HepG2 (cell line): ENCODE measurements around the gene VPS26A. TPM values are rescaled to one million over a fixed set of nuclear protein-coding genes. Genes with fewer than 3 reads are reported as not detected.

Experiments used
- ATAC-seq: fragments of 200-7000 bp; cut with Tn5 transposase; 3 replicates; pipeline ENCODE4 v1.9.1; 2020; ENCODE audit warnings: mild to moderate bottlenecking, moderate library complexity
- BruUV-seq: library from RNA; stranded (reverse); fragments of 400-500 nt; replicated peaks from 2 replicates; lab custom pipeline; 2021; lab: Mats Ljungman, UMichigan
- CTCF ChIA-PET: fragments of 300-600 bp; formaldehyde crosslinking; extraction: SDS; loops from one replicate; lab custom pipeline; 2021; ENCODE audit warnings: low total read pairs, inconsistent platforms, low intra/inter-chr PET ratio; lab: Yijun Ruan, JAX
- POLR2A ChIA-PET: fragments of 350-600 bp; sonication (Branson Sonifier 250); formaldehyde crosslinking; loops from one replicate; lab custom pipeline; 2020; ENCODE audit warnings: antibody characterized with exemption, inconsistent platforms; lab: Yijun Ruan, JAX
- DNase-seq: peaks from one replicate; pipeline ENCODE4 v3.0.0-alpha.2; 2015; ENCODE audit warnings: low spot score
- FAIRE-seq: peaks from 3 replicates; lab custom pipeline; 2011; peaks lifted over from hg19 to GRCh38; lab: Jason Lieb, UNC
- H2AFZ ChIP-seq: one replicate; pipeline ENCODE4 v1.6.1; 2011; ENCODE audit warnings: low read length, inconsistent platforms
- H3K27ac ChIP-seq: fragments of 300-600 bp; 3 replicates; pipeline ENCODE4 v1.8.0; 2011; ENCODE audit warnings: mixed run types, mild to moderate bottlenecking, mixed read lengths, low read length, inconsistent platforms; ENCODE audit not compliant: insufficient read depth; ENCODE audit errors: extremely low read length
- H3K27me3 ChIP-seq, 2 experiments: fragments of 200-600 bp in 1 of 2; 2 replicates in 1 of 2; 3 replicates in 1 of 2; pipeline versions ENCODE4 v1.6.0 to v1.8.0; 2011; ENCODE audit warnings: low read length in 2 of 2, mild to moderate bottlenecking in 2 of 2, moderate library complexity in 2 of 2, inconsistent platforms in 1 of 2; ENCODE audit not compliant: insufficient read depth in 2 of 2, control insufficient read depth in 1 of 2
- H3K36me3 ChIP-seq, 2 experiments: fragments of 200-600 bp in 1 of 2; replicated peaks in 1 of 2; 2 replicates in 1 of 2; 3 replicates in 1 of 2; pipeline versions ENCODE4 v1.5.1 to v1.8.0; 2011; ENCODE audit warnings: low read length in 2 of 2, inconsistent platforms in 1 of 2; ENCODE audit not compliant: insufficient read depth in 2 of 2, control insufficient read depth in 1 of 2
- H3K4me1 ChIP-seq: 2 replicates; pipeline ENCODE4 v1.5.1; 2012; ENCODE audit warnings: low read length, inconsistent platforms; ENCODE audit not compliant: insufficient read depth
- H3K4me2 ChIP-seq: 2 replicates; pipeline ENCODE4 v1.6.0; 2011; ENCODE audit warnings: low read depth, low read length, inconsistent platforms
- H3K4me3 ChIP-seq, 3 experiments: fragments of 200-600 bp in 1 of 3; sonication (generic), shearing (Covaris generic) in 1 of 3; replicated peaks in 1 of 3; 2 replicates each; pipeline ENCODE4 v1.5.1; 2011 to 2016; ENCODE audit warnings: low read length in 3 of 3, inconsistent platforms in 2 of 3, low read depth in 2 of 3, mild to moderate bottlenecking in 2 of 3, control low read depth in 1 of 3, mixed read lengths in 1 of 3; ENCODE audit not compliant: insufficient read depth in 1 of 3
- H3K79me2 ChIP-seq: one replicate; pipeline ENCODE4 v1.6.1; 2011; ENCODE audit warnings: low read length, inconsistent platforms; ENCODE audit not compliant: insufficient read depth
- H3K9ac ChIP-seq: 2 replicates; pipeline ENCODE4 v1.6.0; 2011; ENCODE audit warnings: mild to moderate bottlenecking, low read depth, low read length, inconsistent platforms; ENCODE audit not compliant: insufficient read depth
- H3K9me3 ChIP-seq: 2 replicates; pipeline ENCODE4 v1.5.1; 2012; ENCODE audit warnings: mild to moderate bottlenecking, low read length
- H4K20me1 ChIP-seq: 2 replicates; pipeline ENCODE4 v1.6.0; 2011; ENCODE audit warnings: inconsistent platforms, mild to moderate bottlenecking, low read length, moderate library complexity; ENCODE audit not compliant: insufficient read depth
- BCL6 ChIP-seq: IDR thresholded peaks from 2 replicates; pipeline ENCODE4 v1.6.1; 2016; ENCODE audit warnings: missing genetic modification reagents, missing compliant biosample characterization
- KDM4B ChIP-seq: sonication (generic); formaldehyde crosslinking; IDR thresholded peaks from 2 replicates; pipeline ENCODE4 v1.4.0; 2020; ENCODE audit warnings: missing genetic modification reagents
- SMAD3 ChIP-seq: sonication (generic); formaldehyde crosslinking; IDR thresholded peaks from 2 replicates; pipeline ENCODE4 v1.4.0; 2020; ENCODE audit warnings: missing genetic modification reagents
- ZKSCAN1 ChIP-seq: fragments of 150-350 bp; IDR thresholded peaks from 2 replicates; pipeline ENCODE4 v1.6.1; 2014; ENCODE audit warnings: low read length
- WGBS: methylation state at CpG from one replicate; pipeline ENCODE4 v1.1.6; 2017; ENCODE audit warnings: low lambda C conversion rate; 5-methylcytosine and 5-hydroxymethylcytosine counted together
- in situ Hi-C: cut with HindIII; loops from 2 replicates; pipeline ENCODE4 v1.10.0; 2017; ENCODE audit warnings: low pct_unique_long_range_greater_than_20kb; ENCODE audit not compliant: extremely low pct_ligation_motif_present
- intact Hi-C: fragments of 100-400 bp; cut with micrococcal nuclease; formaldehyde crosslinking; loops from one replicate; pipeline ENCODE4 v1.10.0; 2022; ENCODE audit not compliant: unreplicated experiment
- polyA plus RNA-seq, 8 experiments: library from polyadenylated mRNA; depleted of rRNA in 3 of 8; stranded (reverse) in 7 of 8; unstranded in 1 of 8; fragments of >200 nt; fragmentation: Illumina TruSeq in 4 of 8; extraction: Trizol in 4 of 8; gene quantifications; 2 replicates each; pipeline versions ENCODE4 v1.2.1 to v1.2.3, GENCODE V29; 2011 to 2016; ENCODE audit warnings: low read depth in 4 of 8, missing spikeins in 1 of 8, mixed read lengths in 1 of 8; ENCODE audit not compliant: insufficient read depth in 1 of 8
- total RNA-seq, 5 experiments: library from RNA; depleted of rRNA; stranded (reverse); fragments of >200 nt; fragmentation: Illumina TruSeq; extraction: Trizol; gene quantifications; 2 replicates each; pipeline ENCODE4 v1.2.3, GENCODE V29; 2016; ENCODE audit warnings: low read depth in 1 of 5
- TF ChIP-seq, protein P1 (sequence below): sonication (generic); formaldehyde crosslinking; IDR thresholded peaks from 2 replicates; pipeline ENCODE4 v1.4.0; 2020; ENCODE audit warnings: missing genetic modification reagents
- TF ChIP-seq, protein P2 (sequence below): sonication (generic); formaldehyde crosslinking; conservative IDR thresholded peaks from 2 replicates; pipeline ENCODE4 v1.5.0; 2020; ENCODE audit warnings: missing genetic modification reagents

The VPS26A gene
- total and polyA plus RNA-seq, 2 of the 13 experiments (the other 11 are each of a cell fraction or from before 2014, with no cell fraction given): 12.9 to 32.6 TPM

DNA sequence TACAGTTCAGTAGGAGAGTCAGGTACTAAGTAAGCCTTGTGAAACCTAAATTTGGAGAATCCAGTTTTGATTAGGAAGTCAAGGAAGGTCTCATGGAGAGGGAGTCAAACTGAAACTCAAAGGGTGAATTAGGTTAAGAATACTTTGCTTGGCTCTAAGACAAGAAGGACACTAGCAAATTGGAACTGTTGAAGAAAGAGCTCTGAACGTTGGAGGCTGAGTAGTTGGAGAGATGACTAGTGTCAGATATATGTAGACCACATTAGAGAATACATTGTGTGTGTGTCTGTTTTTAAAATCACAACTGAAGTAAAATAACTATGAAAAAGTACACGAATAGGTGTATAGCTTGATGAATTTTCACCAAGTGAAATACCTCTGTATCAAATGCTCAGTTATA lies 6.3 kb downstream of the VPS26A start:
- Histone ChIP-seq H3K36me3 (peaks cover 3 to 16% of the 10 kb centered on the region in 2 experiments; a peak in 3 of 5 replicates), H3K4me3 (no peak overlapping the region), H2AFZ (no peak overlapping the region), H3K9ac (no peak overlapping the region), H3K4me1 (peaks cover 23% of the 10 kb centered on the region), H4K20me1 (no peaks in the 10 kb centered on the region), H3K9me3 (no peaks in the 10 kb centered on the region), H3K79me2 (peaks cover 73% of the 10 kb centered on the region), H3K4me2 (no peak overlapping the region), H3K27me3 (no peaks in the 10 kb centered on the region), H3K27ac (no peak overlapping the region)
- FAIRE-seq (no peak), ATAC-seq (no peak), DNase-seq (no peak)
- in situ Hi-C loops: no loop called here
- CTCF ChIA-PET: no interaction called here
- BruUV-seq: no TSS peak
- POLR2A ChIA-PET: no interaction called here
- 71% methylated on average over 2 of the region's 2 CpGs for WGBS
- intact Hi-C loops: no loop called here
- TF ChIP-seq, protein P1, sequence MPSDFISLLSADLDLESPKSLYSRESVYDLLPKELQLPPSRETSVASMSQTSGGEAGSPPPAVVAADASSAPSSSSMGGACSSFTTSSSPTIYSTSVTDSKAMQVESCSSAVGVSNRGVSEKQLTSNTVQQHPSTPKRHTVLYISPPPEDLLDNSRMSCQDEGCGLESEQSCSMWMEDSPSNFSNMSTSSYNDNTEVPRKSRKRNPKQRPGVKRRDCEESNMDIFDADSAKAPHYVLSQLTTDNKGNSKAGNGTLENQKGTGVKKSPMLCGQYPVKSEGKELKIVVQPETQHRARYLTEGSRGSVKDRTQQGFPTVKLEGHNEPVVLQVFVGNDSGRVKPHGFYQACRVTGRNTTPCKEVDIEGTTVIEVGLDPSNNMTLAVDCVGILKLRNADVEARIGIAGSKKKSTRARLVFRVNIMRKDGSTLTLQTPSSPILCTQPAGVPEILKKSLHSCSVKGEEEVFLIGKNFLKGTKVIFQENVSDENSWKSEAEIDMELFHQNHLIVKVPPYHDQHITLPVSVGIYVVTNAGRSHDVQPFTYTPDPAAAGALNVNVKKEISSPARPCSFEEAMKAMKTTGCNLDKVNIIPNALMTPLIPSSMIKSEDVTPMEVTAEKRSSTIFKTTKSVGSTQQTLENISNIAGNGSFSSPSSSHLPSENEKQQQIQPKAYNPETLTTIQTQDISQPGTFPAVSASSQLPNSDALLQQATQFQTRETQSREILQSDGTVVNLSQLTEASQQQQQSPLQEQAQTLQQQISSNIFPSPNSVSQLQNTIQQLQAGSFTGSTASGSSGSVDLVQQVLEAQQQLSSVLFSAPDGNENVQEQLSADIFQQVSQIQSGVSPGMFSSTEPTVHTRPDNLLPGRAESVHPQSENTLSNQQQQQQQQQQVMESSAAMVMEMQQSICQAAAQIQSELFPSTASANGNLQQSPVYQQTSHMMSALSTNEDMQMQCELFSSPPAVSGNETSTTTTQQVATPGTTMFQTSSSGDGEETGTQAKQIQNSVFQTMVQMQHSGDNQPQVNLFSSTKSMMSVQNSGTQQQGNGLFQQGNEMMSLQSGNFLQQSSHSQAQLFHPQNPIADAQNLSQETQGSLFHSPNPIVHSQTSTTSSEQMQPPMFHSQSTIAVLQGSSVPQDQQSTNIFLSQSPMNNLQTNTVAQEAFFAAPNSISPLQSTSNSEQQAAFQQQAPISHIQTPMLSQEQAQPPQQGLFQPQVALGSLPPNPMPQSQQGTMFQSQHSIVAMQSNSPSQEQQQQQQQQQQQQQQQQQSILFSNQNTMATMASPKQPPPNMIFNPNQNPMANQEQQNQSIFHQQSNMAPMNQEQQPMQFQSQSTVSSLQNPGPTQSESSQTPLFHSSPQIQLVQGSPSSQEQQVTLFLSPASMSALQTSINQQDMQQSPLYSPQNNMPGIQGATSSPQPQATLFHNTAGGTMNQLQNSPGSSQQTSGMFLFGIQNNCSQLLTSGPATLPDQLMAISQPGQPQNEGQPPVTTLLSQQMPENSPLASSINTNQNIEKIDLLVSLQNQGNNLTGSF (CRISPR knock-in tag): no peak
- TF ChIP-seq KDM4B (CRISPR knock-in tag) (no peak), SMAD3 (CRISPR knock-in tag) (no peak), ZKSCAN1 (no peak), BCL6 (CRISPR knock-in tag) (no peak)
- TF ChIP-seq, protein P2, sequence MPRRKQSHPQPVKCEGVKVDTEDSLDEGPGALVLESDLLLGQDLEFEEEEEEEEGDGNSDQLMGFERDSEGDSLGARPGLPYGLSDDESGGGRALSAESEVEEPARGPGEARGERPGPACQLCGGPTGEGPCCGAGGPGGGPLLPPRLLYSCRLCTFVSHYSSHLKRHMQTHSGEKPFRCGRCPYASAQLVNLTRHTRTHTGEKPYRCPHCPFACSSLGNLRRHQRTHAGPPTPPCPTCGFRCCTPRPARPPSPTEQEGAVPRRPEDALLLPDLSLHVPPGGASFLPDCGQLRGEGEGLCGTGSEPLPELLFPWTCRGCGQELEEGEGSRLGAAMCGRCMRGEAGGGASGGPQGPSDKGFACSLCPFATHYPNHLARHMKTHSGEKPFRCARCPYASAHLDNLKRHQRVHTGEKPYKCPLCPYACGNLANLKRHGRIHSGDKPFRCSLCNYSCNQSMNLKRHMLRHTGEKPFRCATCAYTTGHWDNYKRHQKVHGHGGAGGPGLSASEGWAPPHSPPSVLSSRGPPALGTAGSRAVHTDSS (CRISPR knock-in tag): no peak
